Tibial nerve (tissue), 3 donors: Measurements from ENCODE around the gene PRKCB.

Experiments
- POLR2A ChIP-seq, 2 donors: fragments of 450-650 bp; IDR thresholded peaks; one replicate each; pipeline ENCODE4 v1.6.1; 2017; ENCODE audit warnings: antibody characterized with exemption in 2 of 2, mild to moderate bottlenecking in 2 of 2, moderate library complexity in 2 of 2
- TF ChIP-seq, protein P1 (sequence below), 5 experiments: fragments of 200-600 bp in 3 of 5; fragments of 450-650 bp in 2 of 5; sonication (generic) in 3 of 5; IDR thresholded peaks; one replicate each; pipeline ENCODE4 v1.5.1; 2016 to 2019; ENCODE audit warnings: antibody characterized with exemption in 5 of 5, mild to moderate bottlenecking in 3 of 5, moderate library complexity in 2 of 5

DNA sequence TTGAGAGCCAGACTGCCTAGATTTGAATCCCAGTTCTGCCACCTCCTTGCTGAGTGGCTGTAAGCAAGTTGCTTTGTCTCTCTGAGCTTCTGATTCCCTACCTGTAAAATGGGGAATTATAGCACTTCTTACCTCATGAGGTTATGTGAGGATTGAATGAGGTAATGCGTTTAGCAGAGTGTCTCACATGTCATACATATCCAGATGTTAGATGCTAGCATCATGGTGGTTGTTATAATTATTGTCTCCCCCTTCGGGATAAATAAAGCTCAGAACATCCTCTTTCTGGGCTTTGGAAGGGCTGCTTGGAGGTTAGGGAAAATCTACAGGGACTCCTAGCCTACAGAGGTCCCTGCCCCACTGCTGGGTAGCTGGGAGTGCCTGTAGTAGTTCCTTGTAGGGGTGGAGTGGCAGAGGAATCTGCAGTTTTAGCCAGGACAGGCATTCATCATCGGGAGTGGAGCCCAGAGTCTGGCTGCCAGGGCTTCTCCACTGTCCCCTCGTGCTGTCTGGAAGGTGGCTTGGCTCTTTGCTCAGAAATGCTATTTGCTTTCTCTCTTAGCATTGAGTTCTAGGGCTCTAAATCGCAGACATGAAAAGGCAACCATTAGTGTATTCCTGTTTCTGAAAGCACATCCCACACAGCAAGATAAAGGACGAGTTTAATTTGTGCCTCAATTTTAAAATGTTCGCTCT, 282.5 kb downstream of the PRKCB start:
- TF ChIP-seq, protein P1, sequence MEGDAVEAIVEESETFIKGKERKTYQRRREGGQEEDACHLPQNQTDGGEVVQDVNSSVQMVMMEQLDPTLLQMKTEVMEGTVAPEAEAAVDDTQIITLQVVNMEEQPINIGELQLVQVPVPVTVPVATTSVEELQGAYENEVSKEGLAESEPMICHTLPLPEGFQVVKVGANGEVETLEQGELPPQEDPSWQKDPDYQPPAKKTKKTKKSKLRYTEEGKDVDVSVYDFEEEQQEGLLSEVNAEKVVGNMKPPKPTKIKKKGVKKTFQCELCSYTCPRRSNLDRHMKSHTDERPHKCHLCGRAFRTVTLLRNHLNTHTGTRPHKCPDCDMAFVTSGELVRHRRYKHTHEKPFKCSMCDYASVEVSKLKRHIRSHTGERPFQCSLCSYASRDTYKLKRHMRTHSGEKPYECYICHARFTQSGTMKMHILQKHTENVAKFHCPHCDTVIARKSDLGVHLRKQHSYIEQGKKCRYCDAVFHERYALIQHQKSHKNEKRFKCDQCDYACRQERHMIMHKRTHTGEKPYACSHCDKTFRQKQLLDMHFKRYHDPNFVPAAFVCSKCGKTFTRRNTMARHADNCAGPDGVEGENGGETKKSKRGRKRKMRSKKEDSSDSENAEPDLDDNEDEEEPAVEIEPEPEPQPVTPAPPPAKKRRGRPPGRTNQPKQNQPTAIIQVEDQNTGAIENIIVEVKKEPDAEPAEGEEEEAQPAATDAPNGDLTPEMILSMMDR (IDR thresholded peaks at IDR 0.05): no peak
- no peak for TF ChIP-seq POLR2A (IDR thresholded peaks at IDR 0.05)
